NCI-H2227 treated with DMSO at 0.1 percent for 48 hours (cell line): Measurements from ENCODE around the gene DDX10.
A peak's percentile ranks its signal among the peaks of the same experiment; 100 is the strongest.
"Not testable (repeated sequence)": the region's sequence is repeated elsewhere in the genome, so short reads cannot be mapped to it uniquely, and the experiment has no call there.

Experiments
- DNase-seq: peaks from one replicate; lab custom pipeline; 2025; lab: John Stamatoyannopoulos, UW

DDX10 gene

GRCh38 chr11:108774037-108774730 lies 109.3 kb downstream of the DDX10 start:
- DNase-seq: no peak

- no peak for DNase-seq
These were observed 110.5 kb downstream of the DDX10 start for GRCh38 chr11:108775324-108775723.

DNA sequence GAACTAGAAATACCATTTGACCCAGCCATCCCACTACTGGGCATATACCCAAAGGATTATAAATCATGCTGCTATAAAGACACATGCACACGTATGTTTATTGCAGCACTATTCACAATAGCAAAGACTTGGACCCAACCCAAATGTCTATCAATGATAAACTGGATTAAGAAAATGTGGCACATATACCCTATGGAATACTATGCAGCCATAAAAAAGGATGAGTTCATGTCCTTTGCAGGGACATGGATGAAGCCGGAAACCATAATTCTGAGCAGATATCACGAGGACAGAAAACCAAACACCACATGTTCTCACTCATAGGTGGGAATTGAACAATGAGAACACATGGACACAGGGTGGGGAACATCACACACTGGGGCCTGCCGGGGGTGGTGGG lies 114.3 kb downstream of the DDX10 start:
- not testable (repeated sequence) for DNase-seq

DNA sequence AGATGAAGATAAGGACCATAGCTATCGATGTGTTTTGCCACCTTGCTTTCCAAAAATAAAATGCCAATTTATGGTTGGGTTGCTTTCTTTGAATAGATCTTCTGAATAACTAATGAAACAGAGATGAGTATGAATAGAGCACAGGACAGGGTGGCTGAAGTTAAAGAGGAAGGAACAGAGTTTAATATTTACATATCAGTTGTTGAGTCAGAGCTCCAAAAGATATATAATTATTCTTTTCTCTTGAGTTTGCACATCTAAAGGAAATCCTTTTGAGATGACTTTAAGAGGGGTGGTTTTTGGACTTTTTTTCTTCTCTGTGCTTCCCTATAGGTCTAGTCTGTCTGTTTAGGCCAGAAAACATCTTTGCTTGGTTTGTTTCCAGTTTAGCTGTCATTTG lies 115.2 kb downstream of the DDX10 start:
- DNase-seq: no peak

DNA sequence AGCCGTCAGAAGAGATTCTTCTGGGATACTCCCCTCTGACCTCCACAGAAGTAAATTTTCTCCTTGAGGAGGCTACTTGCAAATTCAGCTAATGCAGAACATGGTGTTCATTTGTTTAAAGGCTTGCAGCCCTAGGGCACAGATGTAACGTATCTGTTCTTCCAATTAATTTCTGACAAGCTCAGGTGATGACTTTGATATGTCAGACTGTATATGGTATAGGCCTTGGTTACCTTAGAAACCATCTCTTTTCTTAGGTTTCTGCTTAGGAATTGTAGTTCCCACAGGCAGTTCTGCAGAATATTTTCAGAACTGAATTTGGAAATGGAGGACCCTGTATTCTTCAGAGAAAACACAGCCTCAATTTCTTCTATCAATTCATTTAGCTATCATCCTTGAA lies 117.1 kb downstream of the DDX10 start:
- no peak for DNase-seq

- no peak for DNase-seq
These were observed 121.6 kb downstream of the DDX10 start for GRCh38 chr11:108786281-108786990.

DNA sequence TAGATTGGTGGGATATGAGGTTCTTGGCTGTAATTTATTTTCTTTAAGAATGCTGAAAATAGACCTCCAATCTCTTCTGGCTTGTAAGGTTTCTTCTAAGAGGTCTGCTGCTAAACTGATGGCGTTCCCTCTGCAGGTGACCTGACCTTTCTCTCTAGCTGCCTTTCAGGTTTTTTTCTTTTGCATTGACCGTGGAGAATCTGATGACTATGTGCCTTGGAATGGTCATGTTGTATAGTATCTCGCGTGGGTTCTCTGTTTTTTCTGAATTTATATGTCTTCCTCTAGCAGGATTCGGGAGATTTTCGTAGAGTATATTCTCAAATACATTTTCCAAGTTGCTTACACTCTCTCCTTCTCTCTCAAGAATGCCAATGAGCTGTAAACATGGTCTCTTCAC lies 122.2 kb downstream of the DDX10 start:
- DNase-seq: no peak

DNA sequence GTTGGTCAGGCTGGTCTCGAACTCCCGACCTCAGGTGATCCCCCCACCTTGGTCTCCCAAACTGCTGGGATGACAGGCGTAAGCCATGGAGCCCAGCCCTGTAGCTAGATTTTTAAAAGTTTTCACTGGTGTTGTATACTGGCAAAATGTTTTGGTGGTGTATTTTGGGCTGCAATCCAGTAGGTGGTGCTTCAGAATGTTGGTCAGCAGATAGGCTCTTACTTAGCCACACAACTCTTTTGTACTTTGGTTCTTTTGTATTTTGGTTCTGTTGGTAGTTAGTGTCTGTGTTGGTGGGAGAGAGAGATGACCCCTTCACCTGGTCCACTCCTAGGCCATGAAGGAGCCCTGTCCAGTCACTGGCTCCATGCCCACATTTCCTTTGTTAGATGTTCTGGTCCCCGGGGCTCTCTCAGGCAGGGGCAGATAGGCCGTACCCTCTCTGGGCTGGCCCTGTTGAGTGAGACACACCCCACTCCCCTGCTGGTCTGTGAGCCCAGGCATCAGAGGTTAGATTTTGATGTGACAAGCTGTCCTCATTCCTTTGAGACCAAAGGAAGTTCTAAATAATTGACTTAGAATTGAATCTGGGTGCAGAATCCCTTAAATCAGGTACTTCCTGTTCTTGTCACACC lies 123.8 kb downstream of the DDX10 start:
- no peak for DNase-seq

GRCh38 chr11:108790501-108791299 lies 125.8 kb downstream of the DDX10 start:
- DNase-seq: no peak

GRCh38 chr11:108793138-108793537 lies 128.3 kb downstream of the DDX10 start:
- no peak for DNase-seq

GRCh38 chr11:108793611-108794010 lies 128.7 kb downstream of the DDX10 start:
- no peak for DNase-seq

DNA sequence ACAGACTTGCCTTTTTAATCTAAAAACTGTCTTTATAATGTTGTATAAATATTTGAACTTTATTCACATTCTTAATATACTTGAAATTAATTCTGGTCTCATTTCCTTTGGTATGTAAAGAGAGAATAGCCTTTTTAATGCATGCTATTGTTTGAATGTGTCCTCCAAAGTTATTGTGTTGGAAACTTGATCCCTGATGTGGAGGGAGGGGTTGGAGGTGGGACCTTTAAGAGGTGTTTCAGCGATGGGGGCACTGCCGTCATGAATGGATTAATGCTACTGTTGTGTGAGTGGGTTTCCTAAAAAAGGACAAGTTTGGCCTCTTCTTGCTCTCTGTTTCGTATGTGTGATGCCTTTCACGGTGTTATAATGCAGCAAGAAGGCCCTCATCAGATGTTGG lies 131.7 kb downstream of the DDX10 start:
- DNase-seq: no peak

- peak; percentile 40 for DNase-seq
These were observed 132.8 kb downstream of the DDX10 start for GRCh38 chr11:108797578-108798100.

DNA sequence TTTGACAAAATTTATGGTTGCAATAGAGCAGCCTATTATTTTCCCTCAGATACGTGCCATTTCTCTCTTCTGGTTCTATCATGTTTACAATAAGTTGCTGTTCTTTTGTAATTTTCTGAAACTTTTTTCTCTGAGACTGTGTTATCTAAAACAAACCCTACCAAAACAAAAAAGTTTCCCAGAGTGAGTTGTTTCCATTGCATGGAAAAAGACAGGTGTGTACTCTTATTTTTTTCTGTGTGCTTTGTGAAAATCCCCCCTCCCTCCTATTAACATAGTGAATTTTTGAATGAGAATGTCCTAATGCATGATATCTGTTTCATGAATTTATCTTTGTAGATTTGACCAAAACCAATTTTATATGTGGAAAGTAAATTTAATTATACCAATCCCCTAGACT lies 137.6 kb downstream of the DDX10 start:
- no peak for DNase-seq

DNA sequence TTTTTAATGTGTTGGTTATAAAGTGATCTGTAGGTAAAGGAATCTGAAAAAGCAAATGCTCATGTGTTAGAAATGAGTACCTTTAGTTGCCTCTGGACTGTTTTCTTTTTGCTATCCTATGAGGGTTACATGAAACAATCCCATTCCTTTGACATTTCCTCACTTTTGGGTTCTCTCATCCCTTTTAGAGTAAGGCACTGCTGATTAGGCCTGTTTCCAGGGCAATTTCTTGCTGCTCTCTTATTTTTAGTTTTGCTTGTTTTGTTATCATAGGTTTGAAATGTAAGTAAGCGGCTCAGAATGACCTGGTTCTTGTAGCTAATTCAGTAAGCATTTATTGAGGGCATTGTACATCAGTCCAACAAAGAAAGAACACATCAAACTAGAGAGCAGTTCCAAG lies 138.9 kb downstream of the DDX10 start:
- no peak for DNase-seq

DNA sequence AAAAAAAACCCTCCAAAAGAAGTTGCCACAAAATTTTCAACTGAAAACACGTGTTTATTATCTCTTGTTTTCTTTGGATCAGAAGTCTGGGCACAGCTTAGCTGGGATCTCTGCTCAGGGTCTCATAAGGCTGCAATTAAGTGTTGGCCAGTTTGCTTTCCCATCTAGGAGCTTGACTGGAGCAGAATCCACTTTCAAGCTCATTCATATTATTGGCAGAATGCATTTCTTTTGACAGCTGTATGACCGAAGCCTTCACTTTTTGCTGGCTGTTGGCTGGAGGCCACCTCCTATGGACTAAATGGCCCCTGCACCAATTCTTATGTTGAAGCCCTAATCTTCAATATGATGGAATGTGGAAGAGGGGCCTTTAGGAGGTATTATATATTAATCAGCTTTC lies 139.6 kb downstream of the DDX10 start:
- DNase-seq: no peak

DNA sequence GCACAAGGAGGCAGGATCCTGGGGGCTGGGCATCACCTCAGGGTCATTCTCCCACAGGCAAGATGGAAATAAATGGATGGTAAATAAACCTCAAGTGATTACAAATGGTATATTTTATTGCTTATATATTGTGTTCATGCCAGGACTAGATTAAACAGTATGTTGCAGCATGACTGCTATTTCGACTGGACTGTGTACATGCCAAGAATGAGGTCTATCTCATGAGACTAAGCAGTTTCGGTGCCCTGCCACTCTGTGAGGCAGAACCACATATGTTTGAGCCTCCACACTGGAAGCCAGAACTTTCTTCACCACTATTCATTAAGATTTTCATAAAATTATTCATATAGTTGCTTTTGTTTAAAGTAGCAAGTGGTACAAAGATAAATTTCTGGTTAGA lies 140.2 kb downstream of the DDX10 start:
- no peak for DNase-seq

DNA sequence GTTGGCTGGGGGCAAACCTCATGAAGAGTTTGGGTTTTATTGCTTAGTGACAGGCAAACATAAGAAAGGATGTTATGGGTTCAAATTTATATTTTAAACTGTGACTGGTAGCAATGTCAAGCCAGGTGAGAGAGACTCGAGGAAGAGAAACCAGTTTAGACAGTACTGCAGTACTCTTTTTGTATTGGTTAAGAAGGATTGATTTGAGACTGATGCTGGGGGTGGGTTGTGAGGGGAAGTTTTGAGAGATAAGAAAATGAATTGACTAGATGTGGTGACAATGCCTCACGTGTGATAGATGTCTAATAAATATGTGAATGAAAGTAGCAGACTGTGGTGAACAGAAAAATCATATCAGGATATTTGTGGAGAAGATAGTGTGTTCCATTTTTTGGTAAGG lies 142.4 kb downstream of the DDX10 start:
- no peak for DNase-seq

GRCh38 chr11:108813086-108813485 lies 148.2 kb downstream of the DDX10 start:
- DNase-seq: no peak

DNA sequence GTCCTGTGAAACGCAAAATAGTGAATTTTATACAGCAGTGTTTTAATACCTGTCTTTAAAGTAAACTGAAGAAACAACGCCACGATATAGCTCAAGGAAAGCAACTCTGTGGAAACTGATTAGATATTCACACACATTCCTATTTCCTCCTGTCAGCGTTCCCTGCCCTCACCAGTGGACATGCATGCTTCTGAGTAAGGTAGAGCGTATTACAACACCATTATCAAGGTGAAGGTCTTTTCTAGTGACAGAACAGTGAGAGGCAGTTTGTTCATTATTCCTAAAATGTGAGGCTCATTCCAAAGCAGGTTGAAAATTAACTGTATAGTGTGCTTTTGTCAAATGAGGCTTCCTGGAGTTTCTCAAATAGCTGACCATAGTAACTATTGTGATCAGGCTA lies 153.1 kb downstream of the DDX10 start:
- DNase-seq: no peak

DNA sequence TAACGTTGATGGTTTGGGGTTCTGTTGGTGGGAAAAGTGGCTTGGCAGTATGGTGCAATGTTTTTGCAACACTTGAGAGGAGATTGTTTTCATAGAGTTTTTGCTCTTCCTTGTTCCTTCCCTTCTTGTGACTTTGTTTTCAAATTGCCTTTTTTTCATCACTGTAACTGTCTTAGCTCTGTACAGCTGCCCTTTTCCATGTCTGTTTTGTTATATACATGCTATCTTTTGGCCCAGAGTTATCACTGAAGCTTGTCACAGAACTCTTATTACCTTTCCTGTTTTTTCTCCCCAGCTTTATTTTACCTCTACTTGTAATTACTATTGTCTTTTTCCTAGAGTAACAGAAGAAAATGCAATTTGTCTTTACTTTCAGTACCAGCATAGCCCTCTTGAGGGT lies 154.1 kb downstream of the DDX10 start:
- no peak for DNase-seq

- no peak for DNase-seq
These were observed 155.1 kb downstream of the DDX10 start for GRCh38 chr11:108819957-108820356.
